Hepatocyte (in vitro differentiated cells): Measurements from ENCODE around the gene TLR9. TPM values are rescaled to one million over a fixed set of nuclear protein-coding genes. Genes with fewer than 3 reads are reported as not detected.
"Not testable (repeated sequence)": the region's sequence is repeated elsewhere in the genome, so short reads cannot be mapped to it uniquely, and the experiment has no call there.

Experiments
- DNase-seq: peaks from one replicate; pipeline ENCODE4 v3.0.0-alpha.2; 2016; ENCODE audit warnings: low spot score
- H2AFZ ChIP-seq: fragments of 200-600 bp; sonication (generic); 2 replicates; pipeline ENCODE4 v1.6.0; 2016; ENCODE audit warnings: antibody characterized with exemption, mild to moderate bottlenecking
- H3K27ac ChIP-seq: fragments of 200-600 bp; sonication (generic); 2 replicates; pipeline ENCODE4 v1.5.1; 2016; ENCODE audit warnings: mild to moderate bottlenecking
- H3K27me3 ChIP-seq: fragments of 200-600 bp; sonication (generic); 2 replicates; pipeline ENCODE4 v1.6.1; 2016
- H3K36me3 ChIP-seq: fragments of 200-600 bp; sonication (generic); replicated peaks from 2 replicates; pipeline ENCODE4 v1.5.1; 2016; ENCODE audit warnings: low read depth; ENCODE audit not compliant: insufficient read depth
- H3K4me1 ChIP-seq: fragments of 200-600 bp; sonication (generic); 2 replicates; pipeline ENCODE4 v1.5.1; 2016; ENCODE audit warnings: mild to moderate bottlenecking, moderate library complexity; ENCODE audit not compliant: insufficient read depth
- H3K4me2 ChIP-seq: fragments of 200-600 bp; sonication (generic); 2 replicates; pipeline ENCODE4 v1.6.0; 2016
- H3K4me3 ChIP-seq: fragments of 200-600 bp; sonication (generic); 2 replicates; pipeline ENCODE4 v1.5.1; 2016; ENCODE audit warnings: mild to moderate bottlenecking
- H3K79me2 ChIP-seq: fragments of 200-600 bp; sonication (generic); 2 replicates; pipeline ENCODE4 v1.6.0; 2017; ENCODE audit warnings: mild to moderate bottlenecking
- H3K9me2 ChIP-seq: fragments of 200-600 bp; sonication (generic); replicated peaks from 2 replicates; pipeline ENCODE4 v1.6.0; 2017; ENCODE audit warnings: mild to moderate bottlenecking; ENCODE audit not compliant: insufficient read depth
- H3K9me3 ChIP-seq: fragments of 200-600 bp; sonication (generic); 2 replicates; pipeline ENCODE4 v1.5.1; 2016; ENCODE audit warnings: low read depth, mild to moderate bottlenecking
- H4K20me1 ChIP-seq: fragments of 200-600 bp; sonication (generic); 2 replicates; pipeline ENCODE4 v1.6.0; 2016; ENCODE audit warnings: mild to moderate bottlenecking; ENCODE audit not compliant: insufficient read depth, poor library complexity, severe bottlenecking
- EZH2 ChIP-seq: fragments of 200-600 bp; sonication (generic); IDR thresholded peaks from 2 replicates; pipeline ENCODE4 v1.6.1; 2016; ENCODE audit warnings: antibody characterized with exemption, mild to moderate bottlenecking, borderline replicate concordance
- EZH2phosphoT487 ChIP-seq: fragments of 200-600 bp; sonication (generic); IDR thresholded peaks from one replicate; pipeline ENCODE4 v1.6.1; 2018; ENCODE audit warnings: antibody characterized with exemption, mild to moderate bottlenecking, low read depth, moderate library complexity; ENCODE audit not compliant: unreplicated experiment, severe bottlenecking
- WGBS: methylation state at CpG from one replicate; pipeline ENCODE4 v1.1.6; 2016; ENCODE audit warnings: low lambda C conversion rate; ENCODE audit errors: missing lambda C conversion rate; 5-methylcytosine and 5-hydroxymethylcytosine counted together
- polyA plus RNA-seq: library from polyadenylated mRNA; unstranded; fragments of >200 nt; fragmentation: Nextera tagmentation; extraction: Ambion mirVana; gene quantifications from 2 replicates; pipeline ENCODE4 v1.2.1, GENCODE V29; 2016
- total RNA-seq: library from RNA; depleted of rRNA; stranded (reverse); fragments of >200 nt; gene quantifications from 2 replicates; pipeline ENCODE4 v1.2.3, GENCODE V29; 2014
- TF ChIP-seq, protein P1 (sequence below): fragments of 200-600 bp; sonication (generic); IDR thresholded peaks from 2 replicates; pipeline ENCODE4 v1.5.1; 2016; ENCODE audit warnings: antibody characterized with exemption, mild to moderate bottlenecking; ENCODE audit not compliant: poor library complexity

The TLR9 gene, protein sequence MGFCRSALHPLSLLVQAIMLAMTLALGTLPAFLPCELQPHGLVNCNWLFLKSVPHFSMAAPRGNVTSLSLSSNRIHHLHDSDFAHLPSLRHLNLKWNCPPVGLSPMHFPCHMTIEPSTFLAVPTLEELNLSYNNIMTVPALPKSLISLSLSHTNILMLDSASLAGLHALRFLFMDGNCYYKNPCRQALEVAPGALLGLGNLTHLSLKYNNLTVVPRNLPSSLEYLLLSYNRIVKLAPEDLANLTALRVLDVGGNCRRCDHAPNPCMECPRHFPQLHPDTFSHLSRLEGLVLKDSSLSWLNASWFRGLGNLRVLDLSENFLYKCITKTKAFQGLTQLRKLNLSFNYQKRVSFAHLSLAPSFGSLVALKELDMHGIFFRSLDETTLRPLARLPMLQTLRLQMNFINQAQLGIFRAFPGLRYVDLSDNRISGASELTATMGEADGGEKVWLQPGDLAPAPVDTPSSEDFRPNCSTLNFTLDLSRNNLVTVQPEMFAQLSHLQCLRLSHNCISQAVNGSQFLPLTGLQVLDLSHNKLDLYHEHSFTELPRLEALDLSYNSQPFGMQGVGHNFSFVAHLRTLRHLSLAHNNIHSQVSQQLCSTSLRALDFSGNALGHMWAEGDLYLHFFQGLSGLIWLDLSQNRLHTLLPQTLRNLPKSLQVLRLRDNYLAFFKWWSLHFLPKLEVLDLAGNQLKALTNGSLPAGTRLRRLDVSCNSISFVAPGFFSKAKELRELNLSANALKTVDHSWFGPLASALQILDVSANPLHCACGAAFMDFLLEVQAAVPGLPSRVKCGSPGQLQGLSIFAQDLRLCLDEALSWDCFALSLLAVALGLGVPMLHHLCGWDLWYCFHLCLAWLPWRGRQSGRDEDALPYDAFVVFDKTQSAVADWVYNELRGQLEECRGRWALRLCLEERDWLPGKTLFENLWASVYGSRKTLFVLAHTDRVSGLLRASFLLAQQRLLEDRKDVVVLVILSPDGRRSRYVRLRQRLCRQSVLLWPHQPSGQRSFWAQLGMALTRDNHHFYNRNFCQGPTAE
- not detected in 2 replicates for total RNA-seq
- polyA plus RNA-seq, result not detected in 2 replicates

DNA sequence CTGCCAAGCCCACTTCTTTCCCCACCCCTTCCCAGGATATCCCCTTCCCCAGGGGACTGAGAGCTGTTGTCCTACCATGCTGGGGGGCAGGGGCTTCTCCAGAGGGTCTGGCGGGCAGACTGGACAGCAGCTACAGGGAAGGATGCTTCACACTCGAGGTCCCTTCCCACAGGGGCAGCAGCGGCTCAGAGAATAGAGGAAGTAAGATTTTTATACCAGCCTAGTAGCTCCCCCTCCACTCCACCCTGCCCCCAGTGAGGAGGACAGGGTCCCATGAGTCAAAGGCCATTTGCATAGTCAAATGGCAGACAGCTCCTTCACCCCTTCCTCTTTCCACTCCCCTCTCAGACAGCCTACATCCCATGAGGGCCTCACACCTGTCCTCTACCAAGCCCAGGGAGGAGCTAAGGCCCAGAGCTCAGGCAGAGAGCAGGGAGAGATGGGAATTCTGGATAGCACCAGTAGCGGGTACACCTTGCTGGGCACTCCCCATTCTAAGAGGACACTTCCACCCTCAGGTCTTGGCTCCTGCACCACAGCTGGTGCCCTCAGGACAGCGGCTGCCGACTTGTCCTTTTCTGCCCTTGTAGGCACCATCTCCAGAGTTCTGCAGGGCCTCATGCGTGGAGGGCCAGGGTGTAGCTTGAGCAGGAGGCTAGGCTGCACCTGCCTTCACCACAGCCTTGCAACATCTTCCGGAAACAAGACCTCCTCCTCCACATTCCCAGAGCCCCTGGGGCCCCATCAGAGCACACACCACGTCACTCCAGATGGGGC lies at the start of gene TLR9:
TSS of gene TLR9 (minus strand) at position 194 of the 777 bp plus-strand sequence. CDS start at position 78, 116 bp downstream.
- Histone ChIP-seq H3K4me1 (no peaks in the 10 kb centered on the region), H3K79me2 (no peaks in the 10 kb centered on the region), H3K27ac (no peak within 1 kb of the TSS), H3K4me2 (no peak within 1 kb of the TSS), H4K20me1 (no peaks in the 10 kb centered on the region), H3K9me2 (no peaks in the 10 kb centered on the region), H3K27me3 (no peaks in the 10 kb centered on the region), H3K36me3 (no peaks in the 10 kb centered on the region), H3K4me3 (no peak within 1 kb of the TSS), H3K9me3 (no peaks in the 10 kb centered on the region), H2AFZ (no peak within 1 kb of the TSS)
- no peak for DNase-seq
- TF ChIP-seq EZH2phosphoT487 (no peak), EZH2 (no peak)
- TF ChIP-seq, protein P1, sequence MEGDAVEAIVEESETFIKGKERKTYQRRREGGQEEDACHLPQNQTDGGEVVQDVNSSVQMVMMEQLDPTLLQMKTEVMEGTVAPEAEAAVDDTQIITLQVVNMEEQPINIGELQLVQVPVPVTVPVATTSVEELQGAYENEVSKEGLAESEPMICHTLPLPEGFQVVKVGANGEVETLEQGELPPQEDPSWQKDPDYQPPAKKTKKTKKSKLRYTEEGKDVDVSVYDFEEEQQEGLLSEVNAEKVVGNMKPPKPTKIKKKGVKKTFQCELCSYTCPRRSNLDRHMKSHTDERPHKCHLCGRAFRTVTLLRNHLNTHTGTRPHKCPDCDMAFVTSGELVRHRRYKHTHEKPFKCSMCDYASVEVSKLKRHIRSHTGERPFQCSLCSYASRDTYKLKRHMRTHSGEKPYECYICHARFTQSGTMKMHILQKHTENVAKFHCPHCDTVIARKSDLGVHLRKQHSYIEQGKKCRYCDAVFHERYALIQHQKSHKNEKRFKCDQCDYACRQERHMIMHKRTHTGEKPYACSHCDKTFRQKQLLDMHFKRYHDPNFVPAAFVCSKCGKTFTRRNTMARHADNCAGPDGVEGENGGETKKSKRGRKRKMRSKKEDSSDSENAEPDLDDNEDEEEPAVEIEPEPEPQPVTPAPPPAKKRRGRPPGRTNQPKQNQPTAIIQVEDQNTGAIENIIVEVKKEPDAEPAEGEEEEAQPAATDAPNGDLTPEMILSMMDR, result no peak
- 76% methylated on average over 9 of the region's 9 CpGs for WGBS

DNA sequence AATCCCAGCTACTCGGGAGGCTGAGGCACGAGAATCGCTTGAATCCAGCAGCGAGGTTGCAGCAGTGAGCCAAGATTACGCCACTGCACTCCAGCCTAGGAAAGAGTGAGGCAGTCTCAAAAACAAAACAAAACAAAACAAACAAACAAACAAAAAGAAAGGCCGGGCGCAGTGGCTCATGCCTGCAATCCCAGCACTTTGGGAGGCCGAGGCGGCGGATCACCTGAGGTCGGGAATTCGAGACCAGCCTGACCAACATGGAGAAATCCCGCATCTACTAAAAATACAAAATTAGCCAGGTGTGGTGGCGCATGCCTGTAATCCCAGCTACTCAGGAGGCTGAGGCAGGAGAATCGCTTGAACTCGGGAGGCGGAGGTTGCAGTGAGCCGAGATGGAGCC lies 49.3 kb upstream of the TLR9 start:
- not testable (repeated sequence) for DNase-seq, H3K27ac ChIP-seq, H3K9me2 ChIP-seq, H3K27me3 ChIP-seq, H3K9me3 ChIP-seq, H3K4me3 ChIP-seq, H2AFZ ChIP-seq, H3K36me3 ChIP-seq
- H4K20me1 ChIP-seq, result peaks cover 81% of the 10 kb centered on the region
- H3K4me1 ChIP-seq, result peaks cover 40% of the 10 kb centered on the region
- peaks cover 91% of the 10 kb centered on the region for H3K79me2 ChIP-seq
- 96% methylated on average over 18 of the region's 18 CpGs for WGBS
- H3K4me2 ChIP-seq, result peak overlapping the region; percentile 99

DNA sequence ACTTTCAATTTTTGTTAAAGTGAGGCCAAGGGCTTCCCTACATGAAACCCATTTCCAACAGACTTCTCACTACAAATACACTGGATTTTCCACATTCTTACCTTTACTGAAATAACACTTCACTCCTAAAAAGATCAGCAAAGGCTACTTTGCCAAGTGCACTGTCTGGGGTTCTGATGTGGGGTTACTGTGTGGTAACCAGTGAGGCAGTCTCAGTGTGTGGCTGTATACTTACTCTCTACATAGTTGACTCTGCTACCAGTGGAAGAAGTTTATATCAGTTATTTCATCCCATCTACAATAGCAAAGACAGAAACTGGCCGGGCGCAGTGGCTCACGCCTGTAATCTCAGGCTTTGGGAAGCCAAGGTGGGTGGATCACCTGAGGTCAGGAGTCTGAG lies 47.4 kb upstream of the TLR9 start:
- Histone ChIP-seq H3K27me3 (no peaks in the 10 kb centered on the region), H3K27ac (no peak overlapping the region), H3K79me2 (peaks cover 100% of the 10 kb centered on the region), H3K4me1 (peaks cover 31% of the 10 kb centered on the region), H3K4me3 (no peak overlapping the region), H3K36me3 (no peaks in the 10 kb centered on the region), H4K20me1 (peaks cover 100% of the 10 kb centered on the region), H3K9me3 (no peaks in the 10 kb centered on the region), H2AFZ (no peak overlapping the region), H3K4me2 (no peak overlapping the region), H3K9me2 (no peaks in the 10 kb centered on the region)
- 93% methylated on average over 3 of the region's 3 CpGs for WGBS
- TF ChIP-seq, protein P1, result no peak
- no peak for TF ChIP-seq EZH2
- no peak for TF ChIP-seq EZH2phosphoT487
- no peak for DNase-seq

DNA sequence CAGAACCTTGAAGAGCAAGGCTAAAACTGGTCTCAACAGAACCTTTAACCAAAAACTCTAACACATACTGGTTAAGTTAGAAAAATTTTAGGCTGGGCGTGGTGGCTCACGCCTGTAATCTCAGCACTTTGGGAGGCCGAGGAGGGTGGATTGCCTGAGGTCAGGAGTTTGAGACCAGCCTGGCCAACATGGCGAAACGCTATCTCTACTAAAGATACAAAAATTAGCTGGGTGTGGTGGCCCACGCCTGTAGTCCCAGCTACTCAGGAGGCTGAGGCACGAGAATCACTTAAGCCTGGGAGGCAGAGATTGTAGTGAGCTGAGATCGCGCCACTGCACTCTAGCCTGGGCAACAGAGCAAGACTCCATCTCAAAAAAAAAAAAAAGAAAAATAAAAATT lies 46.7 kb upstream of the TLR9 start:
- not testable (repeated sequence) for H3K4me3 ChIP-seq, DNase-seq, H3K4me2 ChIP-seq, H3K9me3 ChIP-seq, H3K9me2 ChIP-seq, H2AFZ ChIP-seq, H3K27me3 ChIP-seq, H3K36me3 ChIP-seq
- peaks cover 100% of the 10 kb centered on the region for H4K20me1 ChIP-seq
- peaks cover 31% of the 10 kb centered on the region for H3K4me1 ChIP-seq
- peaks cover 100% of the 10 kb centered on the region for H3K79me2 ChIP-seq
- H3K27ac ChIP-seq, result peak overlapping the region; percentile 21
- 91% methylated on average over 9 of the region's 9 CpGs for WGBS
